ENCODE data around the gene ETFDH.
"Not testable (repeated sequence)": the region's sequence is repeated elsewhere in the genome, so short reads cannot be mapped to it uniquely, and the experiment has no call there.

ETFDH gene

DNA sequence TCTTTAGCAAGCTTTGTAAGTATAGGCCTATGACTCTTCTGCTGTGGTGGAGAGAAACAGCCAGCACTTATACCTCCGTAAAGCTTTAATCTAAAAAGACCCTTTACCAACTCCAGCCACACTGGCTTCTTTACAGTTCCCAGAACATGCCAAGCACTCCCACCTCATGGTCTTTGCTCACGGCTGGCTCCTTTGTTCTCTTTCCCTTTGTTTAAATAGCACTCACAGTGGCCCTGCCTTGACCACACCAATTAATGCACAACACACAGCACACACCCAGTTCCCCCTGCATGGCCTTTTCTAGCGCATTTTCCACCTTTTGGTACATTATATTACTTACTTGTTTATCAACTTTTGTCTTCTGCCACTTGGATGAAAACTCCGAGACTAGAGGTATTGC, 32.2 kb downstream of the ETFDH start:
- no peak for ATAC-seq
- TF ChIP-seq, protein P1, sequence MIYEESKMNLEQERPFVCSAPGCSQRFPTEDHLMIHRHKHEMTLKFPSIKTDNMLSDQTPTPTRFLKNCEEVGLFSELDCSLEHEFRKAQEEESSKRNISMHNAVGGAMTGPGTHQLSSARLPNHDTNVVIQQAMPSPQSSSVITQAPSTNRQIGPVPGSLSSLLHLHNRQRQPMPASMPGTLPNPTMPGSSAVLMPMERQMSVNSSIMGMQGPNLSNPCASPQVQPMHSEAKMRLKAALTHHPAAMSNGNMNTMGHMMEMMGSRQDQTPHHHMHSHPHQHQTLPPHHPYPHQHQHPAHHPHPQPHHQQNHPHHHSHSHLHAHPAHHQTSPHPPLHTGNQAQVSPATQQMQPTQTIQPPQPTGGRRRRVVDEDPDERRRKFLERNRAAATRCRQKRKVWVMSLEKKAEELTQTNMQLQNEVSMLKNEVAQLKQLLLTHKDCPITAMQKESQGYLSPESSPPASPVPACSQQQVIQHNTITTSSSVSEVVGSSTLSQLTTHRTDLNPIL (CRISPR knock-in tag; IDR thresholded peaks at IDR 0.05; ENCODE audit: low read depth), result no peak
- TF ChIP-seq RARB (CRISPR knock-in tag; IDR thresholded peaks at IDR 0.05), result no peak
- TF ChIP-seq SNAI2 (CRISPR knock-in tag; IDR thresholded peaks at IDR 0.05), result no peak
- TF ChIP-seq ZFP3 (CRISPR knock-in tag; IDR thresholded peaks at IDR 0.05), result no peak
- TF ChIP-seq OSR1 (CRISPR knock-in tag; IDR thresholded peaks at IDR 0.05), result no peak
- no peak for TF ChIP-seq ZC3H10 (CRISPR knock-in tag; IDR thresholded peaks at IDR 0.05)
- TF ChIP-seq, protein P2, sequence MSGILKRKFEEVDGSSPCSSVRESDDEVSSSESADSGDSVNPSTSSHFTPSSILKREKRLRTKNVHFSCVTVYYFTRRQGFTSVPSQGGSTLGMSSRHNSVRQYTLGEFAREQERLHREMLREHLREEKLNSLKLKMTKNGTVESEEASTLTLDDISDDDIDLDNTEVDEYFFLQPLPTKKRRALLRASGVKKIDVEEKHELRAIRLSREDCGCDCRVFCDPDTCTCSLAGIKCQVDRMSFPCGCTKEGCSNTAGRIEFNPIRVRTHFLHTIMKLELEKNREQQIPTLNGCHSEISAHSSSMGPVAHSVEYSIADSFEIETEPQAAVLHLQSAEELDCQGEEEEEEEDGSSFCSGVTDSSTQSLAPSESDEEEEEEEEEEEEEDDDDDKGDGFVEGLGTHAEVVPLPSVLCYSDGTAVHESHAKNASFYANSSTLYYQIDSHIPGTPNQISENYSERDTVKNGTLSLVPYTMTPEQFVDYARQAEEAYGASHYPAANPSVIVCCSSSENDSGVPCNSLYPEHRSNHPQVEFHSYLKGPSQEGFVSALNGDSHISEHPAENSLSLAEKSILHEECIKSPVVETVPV (CRISPR knock-in tag; IDR thresholded peaks at IDR 0.05), result no peak
- TF ChIP-seq BACH2 (CRISPR knock-in tag; IDR thresholded peaks at IDR 0.05; ENCODE audit: borderline replicate concordance), result no peak
- no peak for TF ChIP-seq ZNF565 (CRISPR knock-in tag; conservative IDR thresholded peaks at IDR 0.05; ENCODE audit: low read depth)
- TF ChIP-seq GLIS3 (CRISPR knock-in tag; IDR thresholded peaks at IDR 0.05), result no peak
- no peak for TF ChIP-seq CSDC2 (CRISPR knock-in tag; IDR thresholded peaks at IDR 0.05)

DNA sequence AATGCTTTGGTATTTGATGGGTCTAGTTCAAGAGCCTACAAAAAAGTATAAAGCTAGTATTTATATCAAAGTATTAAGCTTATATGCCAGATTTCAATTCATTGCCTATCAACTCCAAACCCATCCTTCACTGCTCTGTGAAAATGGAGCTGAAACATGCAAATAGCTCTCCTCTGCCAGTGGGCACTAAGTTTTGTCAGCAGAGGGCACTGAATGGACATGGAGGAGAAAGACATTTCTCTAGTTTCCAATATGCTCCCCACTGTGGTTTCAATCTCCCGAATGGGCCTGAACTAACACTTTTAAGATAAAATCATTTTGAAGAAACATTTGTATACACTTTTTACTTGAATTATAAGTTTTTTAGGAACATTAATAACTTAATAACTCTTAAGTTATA, 38.7 kb downstream of the ETFDH start:
- no peak for TF ChIP-seq ARNTL (CRISPR knock-in tag; IDR thresholded peaks at IDR 0.05; ENCODE audit: borderline replicate concordance, low read depth)
- TF ChIP-seq OSR1 (CRISPR knock-in tag; IDR thresholded peaks at IDR 0.05), result no peak
- no peak for TF ChIP-seq RARB (CRISPR knock-in tag; IDR thresholded peaks at IDR 0.05)
- TF ChIP-seq, protein P3, sequence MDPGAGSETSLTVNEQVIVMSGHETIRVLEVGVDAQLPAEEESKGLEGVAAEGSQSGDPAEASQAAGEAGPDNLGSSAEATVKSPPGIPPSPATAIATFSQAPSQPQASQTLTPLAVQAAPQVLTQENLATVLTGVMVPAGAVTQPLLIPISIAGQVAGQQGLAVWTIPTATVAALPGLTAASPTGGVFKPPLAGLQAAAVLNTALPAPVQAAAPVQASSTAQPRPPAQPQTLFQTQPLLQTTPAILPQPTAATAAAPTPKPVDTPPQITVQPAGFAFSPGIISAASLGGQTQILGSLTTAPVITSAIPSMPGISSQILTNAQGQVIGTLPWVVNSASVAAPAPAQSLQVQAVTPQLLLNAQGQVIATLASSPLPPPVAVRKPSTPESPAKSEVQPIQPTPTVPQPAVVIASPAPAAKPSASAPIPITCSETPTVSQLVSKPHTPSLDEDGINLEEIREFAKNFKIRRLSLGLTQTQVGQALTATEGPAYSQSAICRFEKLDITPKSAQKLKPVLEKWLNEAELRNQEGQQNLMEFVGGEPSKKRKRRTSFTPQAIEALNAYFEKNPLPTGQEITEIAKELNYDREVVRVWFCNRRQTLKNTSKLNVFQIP (CRISPR knock-in tag; IDR thresholded peaks at IDR 0.05; ENCODE audit: borderline replicate concordance, low read depth), result no peak
- TF ChIP-seq PPARA (CRISPR knock-in tag; IDR thresholded peaks at IDR 0.05; ENCODE audit: borderline replicate concordance), result no peak
- TF ChIP-seq ESRRG (CRISPR knock-in tag; IDR thresholded peaks at IDR 0.05), result no peak
- TF ChIP-seq TOX (CRISPR knock-in tag; IDR thresholded peaks at IDR 0.05; ENCODE audit: borderline replicate concordance), result no peak
- TF ChIP-seq GLIS3 (CRISPR knock-in tag; IDR thresholded peaks at IDR 0.05), result no peak
- TF ChIP-seq, protein P4, sequence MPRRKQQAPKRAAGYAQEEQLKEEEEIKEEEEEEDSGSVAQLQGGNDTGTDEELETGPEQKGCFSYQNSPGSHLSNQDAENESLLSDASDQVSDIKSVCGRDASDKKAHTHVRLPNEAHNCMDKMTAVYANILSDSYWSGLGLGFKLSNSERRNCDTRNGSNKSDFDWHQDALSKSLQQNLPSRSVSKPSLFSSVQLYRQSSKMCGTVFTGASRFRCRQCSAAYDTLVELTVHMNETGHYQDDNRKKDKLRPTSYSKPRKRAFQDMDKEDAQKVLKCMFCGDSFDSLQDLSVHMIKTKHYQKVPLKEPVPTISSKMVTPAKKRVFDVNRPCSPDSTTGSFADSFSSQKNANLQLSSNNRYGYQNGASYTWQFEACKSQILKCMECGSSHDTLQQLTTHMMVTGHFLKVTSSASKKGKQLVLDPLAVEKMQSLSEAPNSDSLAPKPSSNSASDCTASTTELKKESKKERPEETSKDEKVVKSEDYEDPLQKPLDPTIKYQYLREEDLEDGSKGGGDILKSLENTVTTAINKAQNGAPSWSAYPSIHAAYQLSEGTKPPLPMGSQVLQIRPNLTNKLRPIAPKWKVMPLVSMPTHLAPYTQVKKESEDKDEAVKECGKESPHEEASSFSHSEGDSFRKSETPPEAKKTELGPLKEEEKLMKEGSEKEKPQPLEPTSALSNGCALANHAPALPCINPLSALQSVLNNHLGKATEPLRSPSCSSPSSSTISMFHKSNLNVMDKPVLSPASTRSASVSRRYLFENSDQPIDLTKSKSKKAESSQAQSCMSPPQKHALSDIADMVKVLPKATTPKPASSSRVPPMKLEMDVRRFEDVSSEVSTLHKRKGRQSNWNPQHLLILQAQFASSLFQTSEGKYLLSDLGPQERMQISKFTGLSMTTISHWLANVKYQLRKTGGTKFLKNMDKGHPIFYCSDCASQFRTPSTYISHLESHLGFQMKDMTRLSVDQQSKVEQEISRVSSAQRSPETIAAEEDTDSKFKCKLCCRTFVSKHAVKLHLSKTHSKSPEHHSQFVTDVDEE (CRISPR knock-in tag; IDR thresholded peaks at IDR 0.05), result no peak
- TF ChIP-seq, protein P1 (CRISPR knock-in tag; IDR thresholded peaks at IDR 0.05; ENCODE audit: low read depth), result no peak
- no peak for TF ChIP-seq TCF4 (CRISPR knock-in tag; IDR thresholded peaks at IDR 0.05; ENCODE audit: borderline replicate concordance)
- TF ChIP-seq CSDC2 (CRISPR knock-in tag; IDR thresholded peaks at IDR 0.05), result no peak
- TF ChIP-seq ISL1 (CRISPR knock-in tag; IDR thresholded peaks at IDR 0.05), result no peak
- no peak for TF ChIP-seq ZC3H10 (CRISPR knock-in tag; IDR thresholded peaks at IDR 0.05)
- ATAC-seq, result no peak; the same call in 2 of the 3 replicates

DNA sequence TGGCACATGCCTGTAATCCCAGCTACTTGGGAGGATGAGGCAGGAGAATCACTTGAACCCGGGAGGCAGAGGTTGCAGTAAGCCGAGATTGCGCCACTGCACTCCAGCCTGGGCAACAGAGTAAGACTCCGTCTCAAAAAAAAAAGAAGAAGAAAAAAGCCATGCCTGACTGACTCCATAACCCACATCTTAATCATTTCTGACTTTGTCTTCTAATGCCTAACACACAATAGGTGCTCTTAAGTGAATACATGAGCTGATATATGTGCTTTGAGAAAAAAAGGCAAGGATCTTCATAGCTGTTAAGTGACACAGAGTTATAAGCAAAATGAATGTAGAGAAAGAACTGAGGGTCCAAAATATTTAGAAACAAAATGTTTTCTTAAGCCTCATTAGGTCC, 40.5 kb downstream of the ETFDH start:
- not testable (repeated sequence) for ATAC-seq

DNA sequence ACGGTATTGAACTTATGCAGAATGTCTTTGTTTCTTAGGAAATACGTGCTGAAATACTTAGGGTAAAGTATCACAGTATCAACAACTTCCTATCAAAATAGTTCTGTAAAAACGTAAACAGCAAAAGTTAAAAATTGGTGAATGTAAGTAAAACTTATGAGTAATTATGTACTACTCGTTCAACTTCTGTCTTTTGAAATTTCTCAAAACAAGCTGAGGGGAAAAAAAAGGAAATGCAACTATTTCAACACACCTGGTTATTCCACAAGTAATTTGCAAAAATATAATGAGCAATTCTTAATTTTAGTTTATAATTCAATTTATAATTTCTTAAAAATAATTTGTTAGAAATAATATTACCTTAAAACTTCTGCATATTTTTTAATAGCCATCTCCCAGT, 42.8 kb downstream of the ETFDH start:
- TF ChIP-seq OSR1 (CRISPR knock-in tag; IDR thresholded peaks at IDR 0.05) (no peak), TOX (CRISPR knock-in tag; IDR thresholded peaks at IDR 0.05; ENCODE audit: borderline replicate concordance) (no peak)
- TF ChIP-seq, protein P1 (CRISPR knock-in tag; IDR thresholded peaks at IDR 0.05; ENCODE audit: low read depth), result no peak
- TF ChIP-seq, protein P2 (CRISPR knock-in tag; IDR thresholded peaks at IDR 0.05), result no peak
- no peak for ATAC-seq
